NCI-H2196 (cell line): ENCODE results near the gene PTPRQ.
"Not testable (repeated sequence)": the region's sequence is repeated elsewhere in the genome, so short reads cannot be mapped to it uniquely, and the experiment has no call there.

ENCODE experiments used
- DNase-seq: peaks from one replicate; lab custom pipeline; 2025; ENCODE audit not compliant: unreplicated experiment; lab: John Stamatoyannopoulos, UW

PTPRQ gene

DNA sequence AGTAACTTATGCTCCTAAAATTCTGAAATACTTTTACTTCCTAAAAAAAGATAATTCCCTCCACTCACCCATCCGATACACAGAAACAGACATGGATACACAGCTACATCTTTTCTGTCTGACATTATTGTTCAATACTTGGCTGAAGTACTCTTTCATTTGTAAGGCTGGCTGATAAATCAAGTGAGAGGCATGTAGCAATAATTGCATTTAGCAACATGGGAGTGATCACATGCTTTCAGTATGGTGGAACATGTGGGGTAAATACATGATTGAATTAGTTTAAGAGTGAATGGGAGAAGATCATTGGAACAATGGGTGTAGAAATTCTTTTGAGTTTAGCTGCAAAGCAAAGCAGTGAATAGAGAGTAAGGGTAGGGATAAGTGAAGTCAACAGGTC lies 25.6 kb downstream of the PTPRQ start:
- DNase-seq: no peak

DNA sequence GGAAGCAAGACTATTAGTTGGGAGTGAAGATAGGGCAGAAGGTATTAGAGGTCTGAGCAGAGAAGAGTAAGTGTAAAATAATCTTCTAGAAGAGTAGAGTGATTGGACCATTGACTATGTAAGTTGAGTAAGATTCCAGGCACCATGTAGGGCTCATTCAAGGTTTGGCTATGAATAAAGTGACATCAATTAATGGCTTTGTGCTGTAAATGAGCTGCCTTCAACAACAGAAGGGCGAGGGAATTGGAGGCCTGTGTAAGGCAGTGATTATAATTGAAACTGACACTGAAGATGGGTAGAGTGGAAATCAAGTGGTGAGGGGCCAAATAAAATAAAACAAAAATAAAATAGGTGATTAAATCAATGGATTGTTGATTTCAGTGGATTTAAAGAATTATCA lies 26.4 kb downstream of the PTPRQ start:
- DNase-seq: no peak

DNA sequence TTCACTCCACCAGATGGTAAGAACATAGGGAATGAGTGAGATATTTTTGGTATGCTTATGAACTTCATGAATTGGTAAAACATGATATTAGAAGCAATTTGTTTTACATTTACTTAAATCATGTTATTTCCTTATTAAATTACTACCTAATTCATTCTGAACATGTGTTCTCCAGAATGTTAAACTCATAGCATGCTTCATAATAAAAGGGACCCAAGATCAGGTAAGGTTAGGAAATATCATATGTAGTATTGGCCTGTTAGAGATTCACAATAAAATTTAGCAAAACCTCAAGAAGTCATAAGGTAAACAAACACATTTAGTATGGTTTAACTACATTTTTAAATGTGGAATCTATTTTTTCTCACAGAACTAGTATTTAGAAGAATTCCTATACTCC lies 28.2 kb downstream of the PTPRQ start:
- DNase-seq: no peak

DNA sequence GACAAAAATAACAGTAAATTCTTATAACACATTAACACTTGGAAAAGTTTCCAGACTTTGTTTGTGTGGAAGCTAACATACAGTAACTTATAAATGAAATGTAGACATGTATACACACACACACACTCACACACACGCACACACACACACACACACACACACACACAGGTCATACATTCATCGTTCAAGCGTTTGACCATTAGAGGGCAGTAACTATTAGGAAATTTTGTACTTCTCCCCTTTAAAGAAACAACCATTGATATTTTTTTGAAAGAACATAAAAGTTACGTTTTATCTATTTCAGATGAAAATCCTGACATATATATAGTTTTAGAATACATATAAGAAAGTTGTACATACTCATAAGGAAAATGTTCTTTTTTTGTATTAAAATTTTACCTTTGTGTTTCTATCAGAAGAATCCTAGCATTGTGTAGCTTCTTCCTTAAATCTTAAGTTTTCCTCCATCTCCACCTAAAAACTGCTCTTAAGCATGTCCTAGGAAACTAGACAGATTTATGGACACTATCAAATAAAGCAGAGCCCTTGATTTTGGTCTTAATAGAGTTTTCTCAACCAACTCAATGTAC lies 29.0 kb downstream of the PTPRQ start:
- DNase-seq: peak; percentile 9

DNA sequence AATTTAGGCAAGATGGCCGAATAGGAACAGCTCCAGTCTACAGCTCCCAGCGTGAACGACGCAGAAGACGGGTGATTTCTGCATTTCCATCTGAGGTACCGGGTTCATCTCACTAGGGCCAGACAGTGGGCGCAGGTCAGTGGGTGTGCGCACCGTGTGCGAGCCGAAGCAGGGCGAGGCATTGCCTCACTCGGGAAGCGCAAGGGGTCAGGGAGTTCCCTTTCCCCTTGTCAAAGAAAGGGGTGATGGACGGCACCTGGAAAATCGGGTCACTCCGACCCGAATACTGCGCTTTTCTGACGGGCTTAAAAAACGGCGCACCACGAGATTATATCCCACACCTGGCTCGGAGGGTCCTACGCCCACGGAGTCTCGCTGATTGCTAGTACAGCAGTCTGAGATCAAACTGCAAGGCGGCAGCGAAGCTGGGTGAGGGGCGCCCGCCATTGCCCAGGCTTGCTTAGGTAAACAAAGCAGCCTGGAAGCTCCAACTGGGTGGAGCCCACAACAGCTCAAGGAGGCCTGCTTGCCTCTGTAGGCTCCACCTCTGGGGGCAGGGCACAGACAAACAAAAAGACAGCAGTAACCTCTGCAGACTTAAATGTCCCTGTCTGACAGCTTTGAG lies 33.6 kb downstream of the PTPRQ start:
- DNase-seq: not testable (repeated sequence)

DNA sequence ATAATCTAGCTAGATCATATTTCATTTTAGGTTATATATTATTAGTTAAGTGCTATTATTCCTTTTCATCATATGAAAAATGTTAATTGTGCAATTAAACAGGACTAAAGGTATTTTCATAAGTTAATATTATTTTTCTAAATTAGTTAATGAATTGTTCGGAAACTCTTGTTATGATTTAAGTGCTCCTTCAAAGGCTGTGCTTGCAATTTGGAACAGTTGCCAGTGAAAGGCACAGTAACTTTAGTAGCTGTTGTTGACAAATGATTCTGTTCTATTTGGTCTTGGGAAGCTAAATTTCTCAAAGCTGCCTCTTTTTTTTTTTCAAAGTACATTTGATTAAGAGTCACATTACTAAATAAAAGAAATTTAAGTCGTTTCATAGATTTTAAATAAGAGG lies 40.7 kb downstream of the PTPRQ start:
- no peak for DNase-seq

DNA sequence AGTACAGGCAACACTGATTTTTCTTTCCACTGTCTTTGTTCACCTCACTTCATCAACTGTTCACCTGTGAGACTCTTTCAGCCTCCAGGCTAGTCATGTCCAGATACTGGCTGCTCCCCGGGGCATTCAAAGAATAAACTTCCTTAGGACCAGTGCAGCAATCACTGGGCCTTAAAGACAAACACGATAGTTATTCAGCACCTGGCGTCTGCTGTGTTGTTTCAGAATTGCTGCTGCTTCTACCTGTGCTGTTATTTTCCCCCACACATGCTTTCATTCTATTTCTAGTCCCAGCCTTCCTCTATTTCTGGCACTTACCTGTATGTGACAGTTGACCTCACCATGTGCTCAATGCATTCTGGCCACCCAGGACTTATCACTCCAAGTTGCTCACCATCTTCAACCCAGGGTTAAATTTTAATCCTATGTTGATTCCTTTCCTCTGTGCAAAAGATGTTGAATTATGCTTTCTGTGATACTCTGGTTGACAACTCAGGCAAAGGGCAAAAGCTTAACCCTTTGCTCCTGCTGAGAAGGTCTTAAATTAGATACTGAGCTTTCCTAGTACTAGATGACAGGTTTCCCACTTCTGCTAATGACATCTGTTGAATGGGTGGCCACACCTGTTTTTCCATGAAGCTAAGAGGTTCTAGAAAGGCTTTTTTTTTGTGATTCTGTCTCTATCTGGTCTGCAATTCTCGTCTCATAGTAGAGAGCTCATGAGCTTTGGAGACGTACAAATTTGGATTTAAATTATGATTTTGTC lies 41.4 kb downstream of the PTPRQ start:
- DNase-seq: no peak

DNA sequence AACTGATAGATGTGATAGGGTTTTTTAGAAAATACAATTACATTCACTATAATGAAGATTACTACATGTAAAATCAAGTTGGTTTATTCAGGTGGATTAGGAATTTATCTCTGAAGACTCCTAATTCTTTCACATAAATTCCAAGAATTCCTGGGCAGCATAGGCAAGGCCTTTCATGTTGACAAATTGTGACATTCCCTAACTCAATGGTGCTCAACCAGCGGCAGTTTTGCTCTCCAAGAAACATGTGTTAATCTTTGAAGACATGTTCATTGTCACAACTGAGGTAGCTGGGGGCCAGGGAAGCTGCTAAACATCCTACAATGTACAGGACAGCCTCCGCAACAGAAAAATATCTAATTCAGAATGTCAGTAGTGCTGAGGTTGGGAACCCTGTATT lies 46.3 kb downstream of the PTPRQ start:
- no peak for DNase-seq

DNA sequence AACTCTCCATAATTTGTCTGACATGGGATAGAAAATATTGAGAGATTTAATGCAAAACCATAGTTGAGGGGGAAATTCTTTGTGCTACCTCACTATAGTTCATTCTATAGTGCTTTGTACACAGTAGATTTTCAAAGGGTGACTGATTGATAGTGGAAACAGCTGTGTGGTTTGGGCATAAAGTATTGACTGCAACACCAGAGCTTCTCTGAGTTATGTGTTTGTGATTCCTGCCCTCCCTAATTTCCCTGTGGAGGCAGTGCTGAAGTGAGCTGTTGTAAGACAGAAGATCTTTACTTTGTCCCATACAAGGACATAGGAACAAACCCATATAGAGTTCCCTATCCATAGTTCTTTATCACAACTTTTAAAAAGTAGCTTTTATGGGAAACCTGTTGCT lies 47.1 kb downstream of the PTPRQ start:
- DNase-seq: no peak

DNA sequence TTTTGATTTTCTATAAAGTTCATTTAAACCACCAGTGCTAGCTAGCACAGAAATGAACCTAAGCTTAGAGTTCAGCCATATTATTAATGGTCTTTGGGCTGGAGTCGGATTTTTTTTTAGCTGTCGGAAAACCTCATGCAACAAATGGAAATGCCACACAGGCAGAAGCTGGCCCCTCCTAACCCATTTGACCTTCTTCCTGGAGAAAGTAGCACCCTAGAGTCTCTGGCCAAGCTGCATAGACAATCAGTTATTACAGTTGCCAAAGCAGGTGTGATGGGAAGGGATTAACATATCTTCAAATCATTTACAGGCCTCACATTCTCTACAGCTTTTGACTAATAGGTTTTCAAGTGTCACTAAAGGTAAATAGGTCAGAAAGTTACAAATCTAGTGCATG lies 49.4 kb downstream of the PTPRQ start:
- no peak for DNase-seq

DNA sequence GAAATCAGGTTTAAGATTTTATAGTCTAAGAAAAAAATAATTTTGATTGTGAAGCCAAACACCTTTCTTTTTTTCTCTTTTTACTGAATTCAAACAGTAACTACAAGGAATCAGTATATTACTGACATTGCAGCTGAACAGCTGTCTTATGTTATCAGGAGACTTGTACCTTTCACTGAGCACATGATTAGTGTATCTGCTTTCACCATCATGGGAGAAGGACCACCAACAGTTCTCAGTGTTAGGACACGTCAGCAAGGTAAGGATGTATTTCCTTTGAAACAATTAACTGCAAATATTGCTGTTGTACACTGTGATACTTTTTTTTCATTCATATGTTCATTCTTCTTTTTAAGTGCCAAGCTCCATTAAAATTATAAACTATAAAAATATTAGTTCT lies 50.8 kb downstream of the PTPRQ start:
- DNase-seq: no peak

DNA sequence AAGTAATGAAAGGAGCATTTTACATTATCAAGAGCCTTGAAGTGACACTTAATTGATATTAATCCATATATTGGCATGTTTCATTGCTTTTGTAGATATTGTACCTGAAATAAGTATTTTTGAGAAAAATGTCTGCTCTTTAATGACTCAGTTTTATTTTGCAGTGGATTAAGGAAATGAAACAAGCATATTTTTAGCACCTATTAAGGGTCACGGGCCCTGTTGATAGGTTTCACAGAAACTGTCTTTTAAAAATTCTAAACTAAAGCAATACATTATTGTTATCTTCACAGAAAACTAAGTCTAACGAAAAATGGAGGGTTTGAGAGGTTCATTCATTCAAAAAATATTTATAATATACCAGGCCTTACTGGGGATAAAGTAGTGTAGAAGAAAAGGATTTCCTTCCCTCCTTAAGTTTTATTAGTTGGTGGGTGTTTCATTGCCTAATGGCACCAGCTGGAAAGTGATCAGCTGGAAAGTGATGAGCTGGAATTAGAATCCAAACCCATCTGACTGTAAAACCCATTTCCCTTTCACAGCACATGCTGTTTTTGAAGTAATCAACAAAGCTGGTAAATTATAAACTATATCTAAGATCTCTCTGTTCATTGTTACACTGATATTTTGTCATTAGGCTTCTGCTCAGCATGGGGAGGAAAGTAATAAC lies 54.2 kb downstream of the PTPRQ start:
- no peak for DNase-seq

DNA sequence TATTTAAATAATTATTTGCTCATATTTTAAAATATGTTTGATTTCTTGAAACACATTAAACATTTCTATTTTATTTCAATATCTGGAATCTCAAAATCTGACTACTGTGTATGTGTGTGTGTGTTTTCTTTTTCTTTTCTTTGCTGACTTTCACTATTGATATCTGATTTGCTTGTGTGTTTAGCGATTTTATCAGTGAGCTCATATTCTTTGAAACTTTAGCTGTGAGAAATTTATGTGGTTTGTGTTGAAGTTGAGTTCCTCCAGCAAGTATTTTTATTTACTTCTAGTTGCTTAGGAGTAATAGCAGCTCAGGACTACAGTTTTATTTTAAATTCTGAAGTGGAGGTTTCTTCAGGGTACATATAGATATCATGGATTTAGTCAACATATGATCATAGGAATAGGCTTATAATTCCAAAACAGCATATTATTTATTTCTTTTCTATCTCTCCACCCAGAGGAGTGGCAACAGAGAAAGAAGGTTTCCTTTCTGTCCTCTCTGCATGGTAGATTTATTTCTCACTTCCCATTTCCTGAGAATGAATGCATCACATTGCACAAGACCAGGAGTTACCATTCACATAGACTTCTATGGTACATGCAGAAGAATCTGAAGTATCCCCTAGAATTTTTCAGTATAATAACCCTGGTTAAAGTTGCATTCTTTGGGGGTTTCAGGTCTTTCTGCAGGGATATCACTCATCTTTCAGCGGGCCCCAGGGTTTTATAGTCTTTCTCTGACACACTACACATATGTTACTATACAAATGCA lies 60.5 kb downstream of the PTPRQ start:
- no peak for DNase-seq

DNA sequence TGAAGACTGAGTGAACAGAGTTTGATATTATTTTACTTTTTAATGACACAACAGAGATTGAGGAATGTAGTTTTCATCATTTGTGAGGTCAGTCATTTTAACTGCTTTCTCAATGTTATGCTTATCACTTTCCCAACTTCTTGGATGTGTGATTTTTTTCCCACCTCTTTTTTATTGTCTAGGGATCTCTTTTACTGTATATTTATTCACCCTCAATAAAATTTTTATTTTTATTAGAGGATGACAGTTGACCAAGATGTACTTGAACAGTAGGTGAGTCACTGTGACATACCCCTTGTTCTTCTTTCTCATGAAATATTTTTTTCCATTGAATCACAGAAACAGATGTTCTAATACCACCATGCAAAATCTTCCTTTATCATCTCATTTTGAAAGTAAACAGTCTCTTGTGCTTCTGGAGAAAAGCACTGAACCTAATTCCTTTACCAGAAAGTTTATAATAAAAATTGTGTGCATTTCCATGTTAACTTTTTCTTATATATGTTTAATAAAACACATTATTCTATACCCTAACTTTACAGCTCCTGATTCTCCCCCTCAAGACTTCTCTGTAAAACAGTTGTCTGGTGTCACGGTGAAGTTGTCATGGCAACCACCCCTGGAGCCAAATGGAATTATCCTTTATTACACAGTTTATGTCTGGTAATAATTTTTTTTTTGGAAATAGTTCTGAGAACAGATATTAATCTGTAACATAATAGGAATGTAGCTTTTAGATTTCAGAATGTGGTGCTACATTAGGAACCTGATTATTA lies 65.9 kb downstream of the PTPRQ start:
- DNase-seq: no peak

DNA sequence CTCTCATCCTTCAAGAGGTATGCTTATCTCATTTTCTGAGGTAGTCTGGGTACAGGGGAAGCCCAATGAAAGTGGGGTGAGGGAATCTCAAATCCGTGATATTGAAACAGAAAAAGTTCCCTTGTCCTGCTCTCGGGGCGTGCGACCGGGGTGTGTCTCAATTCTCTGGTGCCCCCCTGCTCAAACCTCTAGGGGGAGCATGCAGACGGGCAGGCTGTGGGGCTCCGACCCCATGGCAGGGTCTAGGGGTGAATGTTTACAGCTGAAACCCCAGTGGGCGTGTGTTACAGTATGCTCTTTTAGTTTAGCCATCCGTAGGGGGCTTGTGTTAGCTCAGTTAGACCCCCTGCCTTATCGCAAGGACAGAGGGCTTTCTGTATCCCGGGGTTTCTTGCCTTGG lies 68.7 kb downstream of the PTPRQ start:
- DNase-seq: no peak

DNA sequence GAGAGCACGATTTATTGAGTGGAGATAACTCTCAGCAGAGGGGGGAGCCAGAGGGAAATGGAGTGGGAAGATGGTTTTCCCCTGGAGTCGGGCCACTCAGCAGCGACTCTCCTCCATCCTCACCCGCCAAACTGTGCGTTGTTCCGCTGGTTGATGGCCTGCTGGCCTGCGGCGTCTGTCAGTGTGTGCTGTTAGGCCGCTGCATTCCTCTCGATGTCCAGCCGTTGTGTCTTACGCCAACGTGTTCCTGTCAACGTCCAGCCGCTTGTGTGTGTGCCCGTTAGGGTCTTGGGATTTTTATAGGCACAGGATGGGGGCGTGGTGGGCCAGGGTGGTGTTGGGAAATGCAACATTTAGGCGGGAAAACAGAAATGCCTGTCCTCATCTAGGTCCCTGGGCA lies 69.2 kb downstream of the PTPRQ start:
- no peak for DNase-seq

DNA sequence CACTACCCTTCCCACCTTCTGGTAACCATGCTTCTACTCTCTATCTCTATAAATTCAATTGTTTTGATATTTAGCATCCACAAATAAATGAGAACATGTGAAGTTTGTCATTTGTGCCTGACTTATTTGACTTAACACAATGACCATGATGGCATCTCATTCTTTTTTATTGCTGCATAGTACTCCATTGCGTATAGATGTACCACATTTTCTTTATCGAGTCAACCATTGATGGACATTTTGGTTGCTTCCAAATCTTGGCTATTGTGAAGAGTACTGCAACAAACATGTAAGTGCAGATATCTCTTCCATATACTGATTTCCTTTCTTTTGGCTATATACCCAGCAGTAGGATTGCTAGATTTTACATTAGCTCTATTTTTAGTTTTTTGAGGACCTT lies 73.6 kb downstream of the PTPRQ start:
- no peak for DNase-seq

DNA sequence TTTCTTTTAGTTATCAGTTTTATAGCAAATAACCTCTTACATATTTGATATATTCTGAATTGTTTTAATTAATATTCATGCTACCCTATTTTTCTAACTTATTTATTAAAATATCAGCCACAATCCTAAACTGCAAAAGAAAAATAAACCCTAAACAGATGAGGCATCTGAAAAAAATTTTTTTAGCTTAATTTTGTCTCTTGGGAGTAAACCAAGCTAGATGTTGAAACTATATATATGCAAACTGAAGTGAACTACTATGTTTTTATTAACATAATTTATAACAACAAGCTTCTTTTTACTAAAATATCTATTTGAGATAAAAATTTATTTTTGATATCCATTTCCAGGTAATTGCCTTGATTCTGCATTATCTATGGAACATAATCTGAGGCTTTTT lies 87.6 kb downstream of the PTPRQ start:
- DNase-seq: no peak

DNA sequence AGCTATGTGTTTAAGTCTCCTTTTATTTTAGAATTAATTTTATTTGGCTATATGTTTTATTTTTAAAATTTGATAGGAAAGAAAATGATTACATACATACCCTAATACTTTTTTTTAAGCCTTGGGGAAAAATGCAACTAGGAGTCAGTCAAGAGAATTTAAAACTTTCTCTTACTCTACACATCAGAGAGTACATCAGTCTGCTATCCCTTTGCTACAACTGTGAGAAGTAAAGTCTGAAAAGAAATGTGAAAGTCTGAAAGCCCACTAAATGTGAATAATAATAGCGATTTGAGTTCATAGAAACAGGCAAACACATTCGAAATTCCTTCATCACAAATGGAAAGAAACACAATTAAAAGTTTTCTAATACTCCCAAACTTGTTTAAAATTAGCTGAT lies 95.0 kb downstream of the PTPRQ start:
- DNase-seq: no peak

DNA sequence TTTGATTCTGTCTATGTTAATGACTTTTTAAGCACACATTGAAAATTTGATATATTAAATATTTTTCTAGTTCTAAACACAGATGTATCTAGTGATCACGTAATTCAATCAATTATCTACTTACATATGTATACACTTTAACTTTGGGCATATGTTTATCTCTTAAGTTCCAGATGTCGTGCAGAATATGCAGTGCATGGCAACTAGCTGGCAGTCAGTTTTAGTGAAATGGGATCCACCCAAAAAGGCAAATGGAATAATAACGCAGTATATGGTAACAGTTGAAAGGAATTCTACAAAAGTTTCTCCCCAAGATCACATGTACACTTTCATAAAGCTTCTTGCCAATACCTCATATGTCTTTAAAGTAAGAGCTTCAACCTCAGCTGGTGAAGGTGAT lies 105.3 kb downstream of the PTPRQ start:
- no peak for DNase-seq

DNA sequence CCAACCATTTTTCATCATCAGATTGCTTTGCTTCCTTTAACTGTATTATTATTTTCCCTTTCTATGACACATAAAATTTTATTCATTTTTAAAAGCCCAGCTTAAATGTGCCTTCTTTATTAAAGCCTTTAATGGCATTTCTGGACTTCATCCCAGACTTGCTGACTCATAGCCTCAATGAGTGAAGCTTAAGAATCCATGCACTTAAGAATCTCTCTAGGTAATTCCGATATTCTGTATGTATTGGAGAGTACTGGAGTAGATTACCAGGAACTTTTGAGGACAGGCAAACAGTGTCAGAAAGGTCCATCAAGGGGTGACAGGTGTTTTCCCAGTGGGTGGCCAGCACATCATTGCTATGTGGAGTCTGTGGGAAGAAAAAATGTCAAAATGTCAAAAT lies 107.9 kb downstream of the PTPRQ start:
- no peak for DNase-seq
